SKM-1 (cell line): Measurements from ENCODE around the gene SMIM10L2A.
"Not testable (repeated sequence)": the region's sequence is repeated elsewhere in the genome, so short reads cannot be mapped to it uniquely, and the experiment has no call there.

Source experiments
- DNase-seq: peaks from one replicate; lab custom pipeline; 2025; ENCODE audit not compliant: unreplicated experiment; lab: John Stamatoyannopoulos, UW

The SMIM10L2A gene

DNA sequence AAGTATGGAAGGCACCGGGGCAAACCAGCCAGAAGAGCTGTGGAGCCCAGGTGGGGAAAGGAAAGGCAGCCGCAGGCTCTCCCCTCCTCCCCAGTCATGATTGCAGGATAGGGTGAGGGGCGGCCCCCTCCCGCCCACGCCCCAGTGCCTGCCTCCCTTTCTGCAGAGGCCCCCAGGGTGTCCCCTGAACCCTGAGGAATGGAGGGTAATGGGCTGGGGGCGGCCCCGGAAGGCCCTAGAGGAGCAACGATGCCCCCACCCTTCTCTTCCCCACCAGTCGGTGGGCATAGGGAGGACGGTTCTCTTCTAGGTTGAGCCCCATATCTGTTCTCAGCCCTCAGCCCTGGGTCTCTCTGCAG, 1.0 kb downstream of the SMIM10L2A start:
- DNase-seq: not testable (repeated sequence)

DNA sequence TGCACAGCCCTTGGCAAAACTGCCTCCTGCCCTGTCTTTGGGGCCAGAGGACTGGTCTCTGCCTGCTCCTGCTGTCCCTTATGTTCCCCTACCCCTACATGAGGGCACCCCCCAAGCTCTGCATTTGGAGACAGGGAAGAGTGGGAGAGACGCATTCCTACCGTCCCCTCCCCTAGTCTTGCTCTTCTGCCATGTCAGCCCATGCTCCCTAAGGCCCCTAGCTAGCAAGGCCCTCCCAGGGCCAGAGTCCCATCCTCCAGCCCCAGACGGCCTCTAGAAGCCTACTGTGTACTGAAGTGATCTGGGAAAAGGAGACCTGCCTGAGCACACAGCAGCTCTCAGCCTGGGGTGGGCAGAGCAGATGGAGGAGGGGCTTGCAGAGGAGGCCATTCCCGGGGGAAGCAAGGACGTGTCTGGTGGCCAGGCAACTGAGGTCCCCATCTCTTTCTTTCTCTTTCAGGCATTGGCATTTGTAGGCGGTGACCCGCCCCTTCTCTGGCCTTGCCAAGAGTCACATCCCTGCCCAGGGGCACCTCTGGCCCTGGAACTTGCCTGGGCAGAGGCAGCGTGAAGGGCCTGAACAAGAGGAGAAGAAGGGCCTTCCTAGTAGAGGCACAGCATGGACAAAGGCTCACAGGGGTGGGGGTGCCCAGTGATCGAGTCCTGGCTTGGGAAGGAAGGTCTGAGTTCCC, 1.6 kb downstream of the SMIM10L2A start:
- DNase-seq: not testable (repeated sequence)

DNA sequence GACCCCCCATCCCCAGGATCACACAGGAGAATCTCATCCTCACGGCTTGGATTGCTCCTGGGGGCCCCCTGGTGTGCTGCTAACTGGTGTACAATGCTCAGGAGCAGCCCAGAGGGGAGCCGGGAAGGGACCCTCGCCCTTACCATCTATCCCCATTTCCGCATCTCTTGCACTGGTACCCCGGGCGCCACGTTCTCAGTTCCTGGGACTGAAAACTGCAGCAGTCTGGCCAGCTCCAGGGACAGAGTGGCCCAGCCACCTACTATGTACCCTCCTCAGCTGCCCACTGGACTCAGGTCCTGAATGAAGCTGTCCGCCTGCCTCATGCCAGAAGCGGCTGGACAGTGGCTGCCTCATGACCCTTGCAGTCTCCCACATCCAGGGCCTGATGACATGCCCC, 2.7 kb downstream of the SMIM10L2A start:
- no peak for DNase-seq

GRCh38 chrX:135425026-135425965, 3.6 kb downstream of the SMIM10L2A start:
- no peak for DNase-seq

DNA sequence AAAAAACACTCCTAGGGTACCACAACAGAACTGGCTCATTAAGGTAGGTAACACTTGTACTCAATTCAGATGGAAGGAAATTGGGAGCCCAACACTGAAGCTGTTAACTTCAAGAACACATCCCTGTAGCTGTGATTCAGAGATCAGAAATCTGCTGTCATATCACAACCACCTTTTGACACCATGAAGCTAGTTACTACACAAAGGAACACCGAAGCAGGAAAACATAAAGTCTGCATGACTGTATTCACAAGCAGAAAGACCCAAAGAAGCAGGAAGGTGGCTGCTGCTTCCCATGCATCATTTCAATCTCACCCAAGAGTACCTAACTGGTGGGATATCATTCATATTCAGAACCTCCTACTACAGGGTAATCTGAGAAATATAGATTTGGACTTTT, 7.7 kb downstream of the SMIM10L2A start:
- DNase-seq: no peak

- no peak for DNase-seq
These were observed 10.1 kb downstream of the SMIM10L2A start for GRCh38 chrX:135431886-135432285.

- no peak for DNase-seq
These were observed 10.7 kb downstream of the SMIM10L2A start for GRCh38 chrX:135432453-135432852.

GRCh38 chrX:135432881-135433521, 11.3 kb downstream of the SMIM10L2A start:
- DNase-seq: no peak

DNA sequence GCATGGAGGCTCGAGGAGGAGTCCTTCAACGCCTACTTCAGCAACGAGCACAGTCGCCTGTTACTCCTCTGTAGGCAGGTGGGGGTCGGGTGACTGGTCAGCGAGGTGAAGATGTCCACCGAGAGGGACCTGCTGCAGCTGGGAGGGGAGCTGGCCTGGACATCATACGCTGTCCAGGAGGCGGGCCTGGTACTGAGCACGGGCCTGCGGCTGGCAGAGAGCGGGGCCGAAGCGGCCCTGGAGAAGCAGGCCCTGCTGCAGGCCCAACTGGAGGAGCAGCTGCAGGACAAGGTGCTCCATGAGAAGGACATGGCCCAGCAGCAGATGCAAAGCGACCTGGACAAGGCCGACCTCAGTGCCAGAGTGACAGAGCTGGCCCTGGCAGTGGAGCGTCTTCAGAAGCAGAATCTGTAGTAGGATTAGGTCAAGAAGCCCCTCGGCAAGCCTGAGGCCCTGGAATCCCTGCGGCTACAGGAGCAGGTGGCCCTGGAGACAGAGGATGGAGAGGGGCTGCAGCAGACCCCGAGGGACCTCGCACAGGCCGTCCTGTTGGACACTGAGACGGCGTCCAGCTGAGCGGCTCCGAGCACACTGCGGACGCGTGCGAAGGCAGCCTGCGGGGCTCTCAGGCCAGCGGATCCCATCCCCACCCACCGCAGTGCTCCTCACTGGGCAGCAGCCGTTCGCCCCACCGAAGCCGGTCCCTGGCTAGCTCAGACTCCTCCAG, 11.9 kb downstream of the SMIM10L2A start:
- DNase-seq: no peak

DNA sequence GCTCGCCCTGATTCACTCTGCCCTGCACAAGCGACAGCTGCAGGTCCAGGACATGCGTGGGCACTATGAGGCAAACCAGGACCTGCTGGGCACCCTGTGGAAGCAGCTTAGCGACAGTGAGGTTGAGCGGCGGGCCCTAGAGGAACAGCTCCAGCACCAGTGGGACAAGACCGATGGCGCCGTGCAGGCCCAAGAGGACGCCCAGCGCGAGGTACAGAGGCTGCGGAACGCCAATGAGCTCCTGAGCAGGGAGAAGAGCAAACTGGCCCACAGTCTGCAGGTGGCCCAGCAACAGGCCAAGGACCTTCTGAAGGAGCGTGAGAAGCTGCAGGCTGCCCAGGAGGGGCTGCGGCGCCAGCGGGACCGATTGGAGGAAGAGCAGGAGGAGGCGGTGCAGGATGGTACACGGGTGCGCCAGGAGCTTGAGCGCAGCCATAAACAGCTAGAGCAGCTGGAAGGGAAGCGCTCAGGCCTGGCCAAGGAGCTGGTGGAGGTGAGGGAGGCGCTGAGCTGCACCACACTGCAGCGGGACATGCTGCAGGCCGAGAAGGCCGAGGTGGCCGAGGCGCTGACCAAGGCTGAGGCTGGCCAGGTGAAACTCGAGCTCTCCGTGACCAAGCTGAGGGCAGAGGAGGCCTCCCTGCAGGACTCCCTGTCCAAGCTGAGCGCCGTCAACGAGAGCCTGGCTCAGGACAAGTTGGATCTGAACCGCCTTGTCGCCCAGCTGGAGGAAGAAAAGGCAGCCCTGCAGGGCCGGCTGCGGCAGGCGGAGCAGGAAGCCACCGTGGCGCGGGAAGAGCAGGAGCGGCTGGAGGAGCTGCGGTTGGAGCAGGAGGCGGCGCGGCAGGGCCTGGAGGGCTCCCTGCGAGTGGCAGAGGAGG, 12.8 kb downstream of the SMIM10L2A start:
- no peak for DNase-seq

DNA sequence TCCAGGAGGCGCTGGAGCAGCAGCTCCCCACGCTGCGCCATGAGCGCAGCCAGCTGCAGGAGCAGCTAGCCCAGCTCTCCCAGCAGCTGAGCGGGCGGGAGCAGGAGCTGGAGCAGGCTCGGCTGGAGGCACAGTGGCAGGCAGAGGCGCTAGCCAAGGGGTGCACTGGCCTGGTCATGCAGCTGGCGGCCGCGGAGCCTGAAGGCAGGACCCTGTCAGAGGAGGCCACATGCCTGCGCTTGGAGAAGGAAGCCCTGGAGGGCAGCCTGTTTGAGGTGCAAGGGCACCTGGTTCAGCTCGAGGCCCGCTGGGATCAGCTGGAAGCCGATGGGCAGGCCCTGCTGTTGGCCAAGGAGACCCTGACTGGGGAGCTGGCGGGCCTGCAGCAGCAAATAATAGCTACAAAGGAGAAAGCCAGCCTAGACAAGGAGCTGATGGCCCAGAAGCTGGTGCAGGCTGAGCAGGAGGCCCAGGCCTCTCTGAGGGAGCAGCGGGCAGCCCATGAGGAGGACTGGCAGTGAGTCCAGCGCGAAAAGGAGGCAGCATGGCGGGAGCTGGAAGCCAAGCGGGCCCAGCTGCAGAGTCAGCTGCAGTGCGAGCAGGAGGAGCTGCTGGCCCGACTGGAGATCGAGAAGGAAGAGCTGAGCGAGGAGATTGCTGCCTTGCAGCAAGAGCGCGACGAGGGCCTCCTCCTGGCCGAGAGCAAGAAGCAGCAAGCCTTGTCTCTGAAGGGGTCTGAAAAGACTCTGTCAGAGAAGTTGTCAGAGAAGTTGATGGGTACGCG, 13.6 kb downstream of the SMIM10L2A start:
- no peak for DNase-seq

DNA sequence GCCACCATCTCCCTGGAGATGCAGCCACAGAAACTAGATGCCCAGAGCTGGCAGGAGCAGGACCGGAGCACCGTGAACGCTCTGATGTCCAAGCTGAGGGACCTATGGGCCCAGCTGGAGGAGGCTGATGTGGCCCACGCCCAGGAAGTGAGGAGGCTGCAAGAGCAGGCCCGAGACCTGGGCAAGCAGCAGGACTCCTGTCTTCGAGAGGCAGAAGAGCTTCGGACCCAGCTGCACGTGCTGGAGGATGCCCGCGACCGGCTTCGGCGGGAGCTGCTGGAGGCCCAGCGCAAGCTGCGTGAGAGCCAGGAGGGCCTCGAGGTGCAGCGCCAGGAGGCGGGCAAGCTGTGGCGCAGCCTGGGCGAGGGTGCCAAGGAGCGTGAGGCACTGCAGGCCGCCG, 14.2 kb downstream of the SMIM10L2A start:
- no peak for DNase-seq

- DNase-seq: no peak
These were observed 14.7 kb downstream of the SMIM10L2A start for GRCh38 chrX:135436456-135436855.

DNA sequence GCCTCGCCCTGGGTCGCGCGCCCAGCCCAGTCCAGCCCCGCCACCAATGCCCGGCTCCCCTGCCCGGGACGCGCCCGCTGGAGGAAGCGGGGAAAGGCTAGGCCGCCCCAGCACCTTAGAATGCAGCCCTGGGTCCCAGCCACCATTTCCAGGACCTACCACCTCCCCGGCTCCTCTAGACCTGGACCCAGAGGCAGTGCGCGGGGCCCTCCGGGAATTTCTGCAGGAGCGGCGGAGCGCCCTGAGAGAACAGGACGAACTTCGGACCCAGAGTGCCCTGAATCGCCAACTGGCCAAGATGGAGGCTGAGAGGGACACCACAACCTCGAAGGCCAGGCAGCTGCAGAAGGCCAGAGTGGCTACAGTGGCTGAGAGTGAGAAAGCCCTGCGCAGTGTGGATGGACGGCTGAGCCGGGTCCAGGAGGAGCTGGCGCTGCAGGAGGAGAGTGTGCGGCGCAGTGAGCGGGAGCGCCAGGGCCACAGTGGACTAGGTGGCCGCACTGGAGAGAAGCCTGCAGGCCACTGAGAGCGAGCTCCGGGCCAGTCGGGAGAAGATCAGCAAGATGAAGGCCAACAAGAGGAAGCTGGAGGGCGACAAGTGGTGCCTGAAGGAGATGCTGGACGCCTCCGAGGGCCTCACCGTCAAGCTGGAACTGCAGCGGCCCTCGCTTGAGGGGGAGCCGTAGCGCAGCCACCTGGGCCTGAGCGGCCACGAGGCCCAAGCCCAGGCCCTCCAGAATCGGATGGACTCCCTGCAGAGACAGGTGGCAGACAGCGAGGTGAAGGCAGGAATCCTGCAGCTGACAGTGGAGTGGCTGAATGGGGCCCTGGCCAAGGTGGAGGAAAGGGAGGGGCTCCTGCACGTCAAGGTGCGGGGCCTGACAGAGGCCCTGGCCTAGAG, 15.5 kb downstream of the SMIM10L2A start:
- no peak for DNase-seq

- DNase-seq: no peak
These were observed 16.4 kb downstream of the SMIM10L2A start for GRCh38 chrX:135437867-135438733.

- DNase-seq: no peak
These were observed 16.9 kb downstream of the SMIM10L2A start for GRCh38 chrX:135438734-135439043.

DNA sequence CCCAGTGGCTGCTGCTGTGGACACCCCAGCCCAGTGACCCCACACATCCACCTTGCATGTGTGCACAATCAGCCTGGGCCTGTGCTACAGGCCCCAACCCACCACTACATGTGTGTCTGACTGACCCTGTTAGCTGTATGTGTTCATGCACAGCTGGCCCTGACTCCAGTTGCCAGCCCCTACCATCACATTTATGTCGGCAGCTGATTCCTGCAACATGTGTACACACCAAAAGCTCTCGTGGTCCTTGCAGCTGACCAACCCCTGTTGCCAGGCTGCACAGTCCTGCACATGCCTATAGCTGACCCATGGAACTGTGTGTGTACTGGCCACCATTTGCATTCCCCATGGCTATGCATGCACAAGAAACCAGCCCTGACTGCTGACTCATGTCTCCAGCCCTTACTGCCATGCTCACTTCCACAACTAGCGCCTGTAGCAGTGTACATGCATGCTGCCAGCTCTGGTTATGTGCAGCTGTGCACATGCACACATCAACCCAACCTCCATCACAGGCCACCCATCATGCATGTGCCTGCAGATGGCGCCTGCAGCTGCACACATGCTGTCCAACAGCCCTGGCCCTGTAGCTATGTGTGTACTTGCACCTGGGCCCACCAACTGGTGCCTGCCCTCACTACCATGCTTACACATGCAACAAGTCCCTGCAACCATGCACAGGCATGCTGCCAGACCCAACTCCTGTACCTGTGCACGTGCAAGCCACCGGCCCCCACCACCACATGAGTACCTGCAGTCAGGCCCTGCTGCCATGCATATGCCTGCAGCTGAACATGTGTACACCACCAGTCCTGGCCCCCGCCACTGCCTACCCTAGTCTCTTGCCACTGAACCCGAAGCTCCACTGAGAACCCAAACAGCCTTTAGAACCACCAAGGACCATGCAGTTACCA, 28.1 kb downstream of the SMIM10L2A start:
- DNase-seq: no peak
